Stimulated activated CD8-positive, alpha-beta memory T cell treated with anti-CD3 and anti-CD28 coated beads, Interleukin-4, amount 100 ng/mL, for 48 hours (primary cell): ENCODE measurements around the gene PPP2R5B.

Source experiments
- DNase-seq: peaks from one replicate; pipeline ENCODE4 v3.0.0-alpha.2; 2020

PPP2R5B gene

GRCh38 chr11:64923944-64924909 lies at the start of gene PPP2R5B:
Gene PPP2R5B, plus strand, starts transcription at chr11:64924689. Its CDS starts 1,046 bp downstream, at chr11:64925735.
- peak; percentile 91 for DNase-seq

DNA sequence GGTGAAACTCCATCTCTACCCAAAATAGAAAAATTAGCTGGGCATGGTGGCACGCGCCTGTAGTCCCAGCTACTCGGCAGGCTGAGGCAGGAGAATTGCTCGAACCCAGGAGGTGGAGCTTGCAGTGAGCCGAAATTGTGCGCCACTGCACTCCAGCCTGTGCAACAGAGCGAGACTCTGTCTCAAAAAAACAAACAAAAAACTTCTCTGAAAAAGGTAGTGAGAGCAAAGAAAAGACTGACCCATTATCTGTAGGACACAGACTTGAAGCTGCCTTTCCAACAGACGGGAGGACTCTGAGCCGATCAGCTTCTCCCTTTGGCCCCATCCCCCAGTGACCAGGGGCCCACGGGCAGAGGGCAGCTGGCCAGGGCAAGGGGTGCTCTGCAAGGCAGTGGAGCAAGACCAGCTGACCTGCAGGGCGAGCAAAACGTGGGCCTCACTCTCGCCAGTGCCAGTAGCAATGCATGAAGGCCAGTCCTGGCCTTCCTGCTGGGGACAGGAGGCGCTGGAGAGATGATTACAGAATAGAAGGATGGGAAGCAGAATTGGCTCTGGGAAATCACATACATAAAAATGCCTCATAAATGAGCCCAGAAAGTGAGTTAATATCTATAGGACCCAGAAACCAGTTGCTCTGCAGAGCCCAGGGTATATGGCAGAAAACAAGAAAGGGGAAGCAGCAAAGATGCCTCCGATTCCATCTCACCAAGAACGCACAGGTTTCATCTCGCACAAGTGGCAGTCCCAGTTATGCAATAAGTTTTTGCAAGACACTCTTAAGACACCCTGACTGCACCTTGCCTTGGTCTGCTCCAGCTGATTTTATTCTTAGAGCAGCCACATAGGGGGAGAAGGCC lies 48.9 kb upstream of the PPP2R5B start:
- DNase-seq = no peak

DNA sequence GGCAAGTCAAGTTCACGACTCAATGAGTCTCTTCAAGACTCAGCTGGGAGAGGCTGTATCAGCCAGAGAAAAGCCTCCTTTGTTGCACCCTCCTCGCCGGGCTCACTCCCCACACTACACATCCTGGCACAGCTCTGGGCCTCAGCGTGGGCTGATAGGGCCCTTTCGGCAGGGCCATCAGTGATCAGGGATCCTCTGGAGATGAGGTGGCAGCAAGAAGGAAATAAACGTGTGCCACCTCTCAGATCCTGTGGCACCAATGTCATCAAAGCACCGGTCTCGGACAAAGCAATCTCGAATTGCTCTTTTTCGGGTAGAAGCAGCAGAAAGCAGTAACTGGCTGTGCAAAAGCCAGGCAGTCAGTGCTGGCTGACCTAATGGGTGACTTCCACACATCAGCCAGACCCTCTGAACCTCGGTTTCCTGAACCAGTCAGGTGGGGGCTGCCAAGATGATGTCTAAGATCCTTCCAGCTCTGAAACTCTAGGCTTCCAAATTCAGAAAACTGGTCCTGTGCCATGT lies 48.2 kb upstream of the PPP2R5B start:
- DNase-seq = peak; percentile 70

DNA sequence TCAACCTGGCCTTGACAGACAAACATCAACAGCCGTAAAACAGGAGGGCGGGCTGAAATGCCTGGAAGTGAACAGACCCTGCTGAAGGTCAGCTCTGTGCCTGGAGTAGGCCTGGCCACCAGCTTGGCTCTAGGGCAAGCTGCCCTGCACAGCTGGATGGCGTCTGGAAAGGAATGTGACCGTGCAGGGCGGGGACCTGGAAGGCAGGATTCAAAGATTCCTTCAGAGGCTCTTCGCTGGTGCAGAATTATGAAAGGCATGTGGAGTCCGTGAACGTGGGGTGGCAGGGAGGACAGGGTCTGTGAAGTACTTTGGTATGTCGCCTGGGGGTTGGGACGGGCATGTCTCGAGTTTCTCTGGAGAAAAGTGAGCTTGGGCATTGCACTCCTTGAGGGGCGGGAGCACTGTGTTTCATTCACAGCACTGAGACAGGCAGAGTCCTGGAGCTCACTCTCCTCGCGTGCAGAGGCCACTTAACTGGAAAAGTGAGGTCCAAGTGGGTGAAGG lies 47.6 kb upstream of the PPP2R5B start:
- DNase-seq = no peak

- DNase-seq = no peak
Measured at GRCh38 chr11:64877390-64878222, 46.9 kb upstream of the PPP2R5B start.

GRCh38 chr11:64878223-64878493 lies 46.3 kb upstream of the PPP2R5B start:
- DNase-seq = no peak

- DNase-seq = peak; percentile 100
Measured at GRCh38 chr11:64878494-64879243, 45.8 kb upstream of the PPP2R5B start, which contains the start of gene EHD1. Gene EHD1, minus strand, starts transcription at chr11:64878621. Its CDS starts 157 bp downstream, at chr11:64878464.

GRCh38 chr11:64879244-64879900 lies 45.1 kb upstream of the PPP2R5B start:
- DNase-seq = peak; percentile 39

GRCh38 chr11:64880240-64881001 lies 44.1 kb upstream of the PPP2R5B start:
- DNase-seq = peak; percentile 28

- DNase-seq = no peak
Measured at GRCh38 chr11:64881476-64881875, 43.0 kb upstream of the PPP2R5B start.

- DNase-seq = no peak
Measured at GRCh38 chr11:64882243-64882642, 42.2 kb upstream of the PPP2R5B start.

GRCh38 chr11:64883575-64883974 lies 40.9 kb upstream of the PPP2R5B start:
- no peak for DNase-seq

GRCh38 chr11:64884019-64884418 lies 40.5 kb upstream of the PPP2R5B start:
- no peak for DNase-seq

GRCh38 chr11:64885367-64886286 lies 38.9 kb upstream of the PPP2R5B start:
- DNase-seq = no peak

GRCh38 chr11:64887234-64887756 lies 37.2 kb upstream of the PPP2R5B start:
- no peak for DNase-seq

DNA sequence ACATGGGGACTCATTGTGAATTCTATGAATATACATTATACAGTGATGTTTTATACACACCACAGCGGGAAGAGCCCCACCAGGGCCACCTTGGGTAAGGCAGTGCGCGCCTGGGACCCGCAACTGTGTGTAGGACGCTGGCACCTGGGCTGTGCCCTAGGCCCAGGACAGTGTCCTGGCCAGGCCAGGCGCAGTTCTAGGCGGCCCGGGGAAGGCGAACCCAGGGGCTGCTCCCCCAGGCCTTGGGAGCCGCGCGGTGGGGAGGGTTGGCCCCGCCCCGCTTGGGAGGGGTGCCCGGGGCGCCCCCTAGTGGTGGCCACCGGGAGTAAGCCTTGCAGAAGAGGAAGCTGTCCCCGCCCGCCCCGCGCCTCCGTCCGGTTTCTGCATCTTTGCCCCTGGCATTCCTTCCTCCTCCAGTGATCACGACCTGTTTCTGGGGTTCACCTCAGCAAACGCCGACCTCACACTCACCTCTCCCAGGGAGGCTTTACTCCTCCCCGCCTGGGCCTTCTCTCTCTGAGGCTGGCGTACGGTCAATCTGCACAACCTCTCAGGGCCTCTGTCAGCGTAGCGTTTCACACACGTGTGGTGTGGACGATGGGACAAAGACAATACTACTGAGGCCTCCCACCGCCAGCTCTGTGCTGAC lies 36.6 kb upstream of the PPP2R5B start:
- peak; percentile 93 for DNase-seq

DNA sequence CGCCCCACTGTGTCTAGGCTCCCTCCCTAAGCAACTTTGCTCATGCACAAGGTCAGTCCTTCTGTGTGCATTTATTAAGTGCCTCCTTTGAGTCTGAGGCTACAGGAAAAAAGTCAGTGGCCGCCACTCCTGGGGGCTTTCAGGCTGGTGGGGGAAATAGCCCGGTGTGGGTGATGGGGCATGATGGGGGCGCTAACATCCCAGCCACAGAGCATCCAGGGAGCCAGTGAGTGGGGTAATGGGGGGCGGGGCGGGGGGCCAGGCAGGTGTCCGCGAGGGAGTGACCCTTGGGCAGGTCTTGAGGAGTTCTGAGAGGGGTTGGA lies 36.1 kb upstream of the PPP2R5B start:
- DNase-seq = no peak

- no peak for DNase-seq
Measured at GRCh38 chr11:64888729-64889511, 35.6 kb upstream of the PPP2R5B start.
